Sigmoid colon (tissue), 7 donors: ENCODE measurements around the gene CBFA2T2. TPM values are rescaled to one million over a fixed set of nuclear protein-coding genes. Genes with fewer than 3 reads are reported as not detected.

Source experiments
- DNase-seq: peaks from one replicate; pipeline ENCODE4 v3.0.0-alpha.2; 2019
- H3K27ac ChIP-seq, 4 donors: fragments of 200-600 bp; sonication (generic); one replicate each; pipeline ENCODE4 v1.5.1; 2016 to 2019; ENCODE audit warnings: mild to moderate bottlenecking in 1 of 4
- H3K27me3 ChIP-seq, 3 donors: fragments of 200-600 bp; sonication (generic); one replicate each; pipeline ENCODE4 v1.5.1; 2019; ENCODE audit warnings: mild to moderate bottlenecking in 1 of 3
- H3K36me3 ChIP-seq, 4 donors: fragments of 200-600 bp; sonication (generic); one replicate each; pipeline ENCODE4 v1.5.1; 2016 to 2019
- H3K4me1 ChIP-seq, 4 donors: fragments of 200-600 bp; sonication (generic); one replicate each; pipeline ENCODE4 v1.5.1; 2017 to 2019
- H3K4me3 ChIP-seq, 4 donors: fragments of 200-600 bp; sonication (generic); one replicate each; pipeline ENCODE4 v1.5.1; 2017 to 2019; ENCODE audit warnings: mild to moderate bottlenecking in 2 of 4, moderate library complexity in 1 of 4
- H3K9me3 ChIP-seq, 4 donors: fragments of 200-600 bp in 3 of 4; sonication (generic) in 3 of 4; one replicate each; pipeline versions ENCODE4 v1.5.1 to v1.6.1; 2013 to 2019
- EP300 ChIP-seq, 4 donors: sonication (generic); formaldehyde crosslinking; IDR thresholded peaks; one replicate each; pipeline ENCODE4 v1.6.1; 2017; ENCODE audit warnings: antibody characterized with exemption in 4 of 4
- POLR2A ChIP-seq, 2 donors: fragments of 450-650 bp; IDR thresholded peaks; one replicate each; pipeline ENCODE4 v1.6.1; 2016; ENCODE audit warnings: antibody characterized with exemption in 2 of 2, mild to moderate bottlenecking in 2 of 2, moderate library complexity in 2 of 2
- POLR2AphosphoS5 ChIP-seq, 4 donors: sonication (generic); formaldehyde crosslinking; IDR thresholded peaks; one replicate each; pipeline ENCODE4 v1.6.1; 2017; ENCODE audit warnings: antibody characterized with exemption in 4 of 4
- WGBS, 2 donors: extraction: QIAGEN DNeasy Blood & Tissue Kit; methylation state at CpG; one replicate each; pipeline ENCODE4 v1.1.7; 2013; 5-methylcytosine and 5-hydroxymethylcytosine counted together
- intact Hi-C: fragments of 100-400 bp; cut with DNase I; formaldehyde crosslinking; loops from one replicate; pipeline ENCODE4 v1.15.1; 2023
- polyA plus RNA-seq, 3 donors: library from polyadenylated mRNA; stranded (reverse); fragments of 200-250 nt; gene quantifications; one replicate each; pipeline ENCODE4 v1.2.3, GENCODE V29; 2013
- total RNA-seq, 4 donors: library from RNA; depleted of rRNA; stranded (reverse); fragments of >200 nt; gene quantifications; one replicate each; pipeline ENCODE4 v1.1.0, GENCODE V29; 2016
- TF ChIP-seq, protein P1 (sequence below), 4 experiments: fragments of 450-650 bp in 3 of 4; fragments of 200-600 bp in 1 of 4; IDR thresholded peaks; one replicate each; pipeline ENCODE4 v1.5.1; 2016 to 2019; ENCODE audit warnings: antibody characterized with exemption in 4 of 4, mild to moderate bottlenecking in 3 of 4, moderate library complexity in 2 of 4
- donor health status: healthy with polysubstance abuse.
- donor health status: Bipolar disorder and iron deficiency.
- donor health status: healthy.

Gene CBFA2T2
- total and polyA plus RNA-seq, 7 donors: 5.4 to 26.0 (median 17.1) TPM

DNA sequence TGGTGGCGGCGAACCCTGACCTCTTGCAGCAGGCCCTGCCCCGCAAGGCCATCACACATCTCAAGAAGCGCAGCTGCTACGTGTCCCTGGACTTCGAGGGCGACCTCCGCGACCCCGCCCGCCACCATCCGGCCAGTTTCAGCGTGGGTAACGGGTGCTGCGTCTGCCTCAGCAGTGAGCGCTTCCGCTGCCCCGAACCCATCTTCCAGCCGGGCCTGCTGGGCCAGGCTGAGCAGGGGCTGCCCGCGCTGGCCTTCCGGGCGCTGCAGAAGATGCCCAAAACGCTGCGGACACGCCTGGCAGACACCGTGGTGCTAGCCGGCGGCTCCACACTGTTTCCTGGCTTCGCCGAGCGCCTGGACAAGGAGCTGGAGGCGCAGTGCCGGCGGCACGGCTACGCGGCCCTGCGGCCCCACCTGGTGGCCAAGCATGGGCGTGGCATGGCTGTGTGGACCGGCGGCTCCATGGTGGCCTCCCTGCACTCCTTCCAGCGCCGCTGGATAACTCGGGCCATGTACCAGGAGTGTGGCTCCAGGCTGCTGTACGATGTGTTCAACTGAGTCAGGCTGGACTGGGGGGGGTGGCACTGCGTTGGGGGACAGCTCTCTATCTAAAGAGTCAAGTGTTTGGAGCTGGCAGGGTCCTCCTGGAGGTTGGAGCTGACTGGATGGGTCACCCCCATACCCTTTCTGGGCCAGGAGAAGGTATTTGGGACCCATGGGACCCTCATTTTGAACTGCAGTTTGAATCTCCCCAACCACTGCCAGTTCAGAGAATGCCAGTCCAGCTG lies 178.0 kb downstream of the CBFA2T2 start:
- intact Hi-C loops: loop anchor here (1.0 to 5.0 kb wide), 4 partner anchors 106 to 444 kb away; partner anchors contain the start of genes CDK5RAP1 and EIF2S2
- DNase-seq: peak; percentile 93
- WGBS, 2 donors: 3 to 8% methylated on average over 47 of the region's 47 CpGs
- Histone ChIP-seq H3K4me1 (peaks cover 0 to 52% (median 42%) of the 10 kb centered on the region in 4 donors), H3K4me3 (peak overlapping the region; percentile 47 to 66 (median 52)), H3K27me3 (no peaks in the 10 kb centered on the region), H3K9me3 (no peaks in the 10 kb centered on the region), H3K27ac (peak overlapping the region; percentile 86 to 98 (median 92)), H3K36me3 (peaks cover 0 to 30% (median 6%) of the 10 kb centered on the region in 4 donors)
- TF ChIP-seq, protein P1, sequence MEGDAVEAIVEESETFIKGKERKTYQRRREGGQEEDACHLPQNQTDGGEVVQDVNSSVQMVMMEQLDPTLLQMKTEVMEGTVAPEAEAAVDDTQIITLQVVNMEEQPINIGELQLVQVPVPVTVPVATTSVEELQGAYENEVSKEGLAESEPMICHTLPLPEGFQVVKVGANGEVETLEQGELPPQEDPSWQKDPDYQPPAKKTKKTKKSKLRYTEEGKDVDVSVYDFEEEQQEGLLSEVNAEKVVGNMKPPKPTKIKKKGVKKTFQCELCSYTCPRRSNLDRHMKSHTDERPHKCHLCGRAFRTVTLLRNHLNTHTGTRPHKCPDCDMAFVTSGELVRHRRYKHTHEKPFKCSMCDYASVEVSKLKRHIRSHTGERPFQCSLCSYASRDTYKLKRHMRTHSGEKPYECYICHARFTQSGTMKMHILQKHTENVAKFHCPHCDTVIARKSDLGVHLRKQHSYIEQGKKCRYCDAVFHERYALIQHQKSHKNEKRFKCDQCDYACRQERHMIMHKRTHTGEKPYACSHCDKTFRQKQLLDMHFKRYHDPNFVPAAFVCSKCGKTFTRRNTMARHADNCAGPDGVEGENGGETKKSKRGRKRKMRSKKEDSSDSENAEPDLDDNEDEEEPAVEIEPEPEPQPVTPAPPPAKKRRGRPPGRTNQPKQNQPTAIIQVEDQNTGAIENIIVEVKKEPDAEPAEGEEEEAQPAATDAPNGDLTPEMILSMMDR (IDR thresholded peaks at IDR 0.05): peak; percentile 88 to 95 (median 93)
- no peak for TF ChIP-seq EP300 (IDR thresholded peaks at IDR 0.05)
- TF ChIP-seq POLR2AphosphoS5 (IDR thresholded peaks at IDR 0.05): peak in 2 of 4 donors; percentile 10 to 21

- Histone ChIP-seq H3K27me3 (no peaks in the 10 kb centered on the region), H3K36me3 (peaks cover 0 to 30% (median 6%) of the 10 kb centered on the region in 4 donors), H3K9me3 (no peaks in the 10 kb centered on the region), H3K27ac (peak overlapping the region; percentile 86 to 98 (median 92)), H3K4me1 (peaks cover 0 to 56% (median 46%) of the 10 kb centered on the region in 4 donors), H3K4me3 (no peak overlapping the region)
- DNase-seq: peak; percentile 66
- intact Hi-C loops: loop anchor here (1.0 to 5.0 kb wide), 4 partner anchors 106 to 444 kb away; partner anchors contain the start of genes CDK5RAP1 and EIF2S2
- WGBS, 2 donors: 72 to 89% methylated on average over 13 of the region's 13 CpGs
- TF ChIP-seq EP300 (IDR thresholded peaks at IDR 0.05) (no peak), POLR2A (IDR thresholded peaks at IDR 0.05) (no peak), POLR2AphosphoS5 (IDR thresholded peaks at IDR 0.05) (no peak)
- TF ChIP-seq, protein P1 (IDR thresholded peaks at IDR 0.05): no peak
These were observed 178.7 kb downstream of the CBFA2T2 start for GRCh38 chr20:33668466-33669155.

- intact Hi-C loops: loop anchor here (5.0 kb wide), 3 partner anchors 107 to 443 kb away; partner anchors contain the start of genes CDK5RAP1 and EIF2S2
- Histone ChIP-seq H3K27me3 (no peaks in the 10 kb centered on the region), H3K36me3 (peaks cover 0 to 30% (median 6%) of the 10 kb centered on the region in 4 donors), H3K27ac (no peak overlapping the region), H3K4me1 (peaks cover 0 to 54% (median 43%) of the 10 kb centered on the region in 4 donors), H3K9me3 (no peaks in the 10 kb centered on the region), H3K4me3 (no peak overlapping the region)
- TF ChIP-seq POLR2AphosphoS5 (IDR thresholded peaks at IDR 0.05) (no peak), EP300 (IDR thresholded peaks at IDR 0.05) (no peak), POLR2A (IDR thresholded peaks at IDR 0.05) (no peak)
- TF ChIP-seq, protein P1 (IDR thresholded peaks at IDR 0.05): no peak
- 87 to 93% methylated on average over 5 of the region's 5 CpGs for WGBS, 2 donors
- DNase-seq: no peak
These were observed 179.3 kb downstream of the CBFA2T2 start for GRCh38 chr20:33669224-33669623.

GRCh38 chr20:33669873-33670640 lies 180.2 kb downstream of the CBFA2T2 start:
- no peak overlapping the region for H3K27ac ChIP-seq
- 84 to 90% methylated on average over 13 of the region's 13 CpGs for WGBS, 2 donors
- no peaks in the 10 kb centered on the region for H3K9me3 ChIP-seq
- TF ChIP-seq POLR2AphosphoS5 (IDR thresholded peaks at IDR 0.05) (no peak), EP300 (IDR thresholded peaks at IDR 0.05) (no peak), POLR2A (IDR thresholded peaks at IDR 0.05) (no peak)
- TF ChIP-seq, protein P1 (IDR thresholded peaks at IDR 0.05): no peak
- no peak for DNase-seq
- no peaks in the 10 kb centered on the region for H3K27me3 ChIP-seq
- intact Hi-C loops: loop anchor here (5.0 kb wide), 4 partner anchors 108 to 442 kb away; partner anchors contain the start of genes CDK5RAP1, CHMP4B and EIF2S2
- no peak overlapping the region for H3K4me3 ChIP-seq
- peaks cover 0 to 50% (median 43%) of the 10 kb centered on the region in 4 donors for H3K4me1 ChIP-seq
- peaks cover 0 to 30% (median 6%) of the 10 kb centered on the region in 4 donors for H3K36me3 ChIP-seq
